Body of pancreas (tissue), 4 donors: ENCODE results near the gene ULK1.

Experiments used
- CTCF ChIP-seq, 7 experiments: fragments of 450-650 bp in 4 of 7; fragments of 200-600 bp in 3 of 7; sonication (generic) in 3 of 7; IDR thresholded peaks; one replicate each; pipeline ENCODE4 v1.5.1; 2016 to 2019; ENCODE audit warnings: antibody characterized with exemption in 7 of 7
- POLR2A ChIP-seq, 3 donors: fragments of 450-650 bp; IDR thresholded peaks; one replicate each; pipeline ENCODE4 v1.6.1; 2016; ENCODE audit warnings: antibody characterized with exemption in 3 of 3, mild to moderate bottlenecking in 2 of 3

DNA sequence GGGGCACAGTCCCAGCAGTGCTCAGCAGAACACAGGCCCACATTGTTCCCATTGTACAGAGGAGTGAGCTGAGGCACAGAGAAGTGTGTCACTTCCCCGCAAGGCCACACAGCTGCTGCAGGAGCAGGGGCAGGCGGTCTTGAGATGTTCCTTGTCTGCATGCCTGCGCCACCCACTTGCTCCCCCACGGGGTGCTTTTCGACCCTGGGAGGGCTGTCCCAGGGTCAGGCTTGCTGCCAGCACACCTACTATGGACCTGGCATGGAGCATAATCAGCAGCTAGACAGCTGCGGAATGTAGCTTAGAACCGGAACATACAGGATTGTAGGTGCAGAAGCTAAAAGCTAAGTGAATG is 47.5 kb downstream of the ULK1 start:
- TF ChIP-seq CTCF (IDR thresholded peaks at IDR 0.05) (no peak), POLR2A (IDR thresholded peaks at IDR 0.05) (no peak)
